HG02798 (cell line): Measurements from ENCODE around the gene TMEM81.

ENCODE experiments used
- ATAC-seq: cut with Tn5 transposase; IDR thresholded peaks from one replicate; pipeline ENCODE4 v1.9.1; 2021; ENCODE audit warnings: mild to moderate bottlenecking; ENCODE audit not compliant: unreplicated experiment, poor library complexity

Gene TMEM81

GRCh38 chr1:205084360-205084759, at the start of gene TMEM81:
Gene TMEM81 (minus strand): TSS chr1:205084460. CDS start chr1:205084320, 140 bp downstream.
- no peak for ATAC-seq

- ATAC-seq, result no peak
Measured at GRCh38 chr1:205133287-205133686, 49.0 kb upstream of the TMEM81 start.

- no peak for ATAC-seq
Measured at GRCh38 chr1:205129447-205130029, 45.3 kb upstream of the TMEM81 start.

GRCh38 chr1:205128050-205128449, 43.8 kb upstream of the TMEM81 start:
- no peak for ATAC-seq

GRCh38 chr1:205127646-205128045, 43.4 kb upstream of the TMEM81 start:
- no peak for ATAC-seq

GRCh38 chr1:205124726-205125125, 40.5 kb upstream of the TMEM81 start:
- ATAC-seq, result no peak

GRCh38 chr1:205122489-205122882, 38.2 kb upstream of the TMEM81 start:
- peak; percentile 11 for ATAC-seq

- ATAC-seq, result peak; percentile 93
Measured at GRCh38 chr1:205121660-205122488, 37.6 kb upstream of the TMEM81 start, which contains the start of gene RBBP5. Gene RBBP5 (minus strand): TSS chr1:205121978. CDS start chr1:205121873, 105 bp downstream.

- no peak for ATAC-seq
Measured at GRCh38 chr1:205118752-205119151, 34.5 kb upstream of the TMEM81 start.

- no peak for ATAC-seq
Measured at GRCh38 chr1:205111354-205111753, 27.1 kb upstream of the TMEM81 start.

- ATAC-seq, result no peak
Measured at GRCh38 chr1:205109711-205110110, 25.5 kb upstream of the TMEM81 start.

- no peak for ATAC-seq
Measured at GRCh38 chr1:205109269-205109668, 25.0 kb upstream of the TMEM81 start.

- no peak for ATAC-seq
Measured at GRCh38 chr1:205108464-205108863, 24.2 kb upstream of the TMEM81 start.

GRCh38 chr1:205107327-205107726, 23.1 kb upstream of the TMEM81 start:
- no peak for ATAC-seq

- ATAC-seq, result no peak
Measured at GRCh38 chr1:205102404-205102803, 18.1 kb upstream of the TMEM81 start.

GRCh38 chr1:205098242-205098641, 14.0 kb upstream of the TMEM81 start:
- ATAC-seq, result no peak

- ATAC-seq, result no peak
Measured at GRCh38 chr1:205095422-205095821, 11.2 kb upstream of the TMEM81 start.

- ATAC-seq, result no peak
Measured at GRCh38 chr1:205091043-205091740, 6.9 kb upstream of the TMEM81 start.

GRCh38 chr1:205088341-205088740, 4.1 kb upstream of the TMEM81 start:
- no peak for ATAC-seq

- ATAC-seq, result no peak
Measured at GRCh38 chr1:205082431-205082830, 1.8 kb downstream of the TMEM81 start.

GRCh38 chr1:205077934-205078311, 6.3 kb downstream of the TMEM81 start:
- no peak for ATAC-seq
